HepG2 (cell line): ENCODE data around the gene GMPR. TPM values are rescaled to one million over a fixed set of nuclear protein-coding genes. Genes with fewer than 3 reads are reported as not detected.

ENCODE experiments used
- ATAC-seq: fragments of 200-7000 bp; cut with Tn5 transposase; 3 replicates; pipeline ENCODE4 v1.9.1; 2020; ENCODE audit warnings: mild to moderate bottlenecking, moderate library complexity
- BruUV-seq: library from RNA; stranded (reverse); fragments of 400-500 nt; replicated peaks from 2 replicates; lab custom pipeline; 2021; lab: Mats Ljungman, UMichigan
- CTCF ChIA-PET: fragments of 300-600 bp; formaldehyde crosslinking; extraction: SDS; loops from one replicate; lab custom pipeline; 2021; ENCODE audit warnings: low total read pairs, inconsistent platforms, low intra/inter-chr PET ratio; lab: Yijun Ruan, JAX
- POLR2A ChIA-PET: fragments of 350-600 bp; sonication (Branson Sonifier 250); formaldehyde crosslinking; loops from one replicate; lab custom pipeline; 2020; ENCODE audit warnings: antibody characterized with exemption, inconsistent platforms; lab: Yijun Ruan, JAX
- DNase-seq: peaks from one replicate; pipeline ENCODE4 v3.0.0-alpha.2; 2015; ENCODE audit warnings: low spot score
- FAIRE-seq: peaks from 3 replicates; lab custom pipeline; 2011; peaks lifted over from hg19 to GRCh38; lab: Jason Lieb, UNC
- H2AFZ ChIP-seq: one replicate; pipeline ENCODE4 v1.6.1; 2011; ENCODE audit warnings: low read length, inconsistent platforms
- H3K27ac ChIP-seq: fragments of 300-600 bp; 3 replicates; pipeline ENCODE4 v1.8.0; 2011; ENCODE audit warnings: mixed run types, mild to moderate bottlenecking, mixed read lengths, low read length, inconsistent platforms; ENCODE audit not compliant: insufficient read depth; ENCODE audit errors: extremely low read length
- H3K27me3 ChIP-seq, 2 experiments: fragments of 200-600 bp in 1 of 2; 2 replicates in 1 of 2; 3 replicates in 1 of 2; pipeline versions ENCODE4 v1.6.0 to v1.8.0; 2011; ENCODE audit warnings: low read length in 2 of 2, mild to moderate bottlenecking in 2 of 2, moderate library complexity in 2 of 2, inconsistent platforms in 1 of 2; ENCODE audit not compliant: insufficient read depth in 2 of 2, control insufficient read depth in 1 of 2
- H3K36me3 ChIP-seq, 2 experiments: fragments of 200-600 bp in 1 of 2; replicated peaks in 1 of 2; 2 replicates in 1 of 2; 3 replicates in 1 of 2; pipeline versions ENCODE4 v1.5.1 to v1.8.0; 2011; ENCODE audit warnings: low read length in 2 of 2, inconsistent platforms in 1 of 2; ENCODE audit not compliant: insufficient read depth in 2 of 2, control insufficient read depth in 1 of 2
- H3K4me1 ChIP-seq: 2 replicates; pipeline ENCODE4 v1.5.1; 2012; ENCODE audit warnings: low read length, inconsistent platforms; ENCODE audit not compliant: insufficient read depth
- H3K4me2 ChIP-seq: 2 replicates; pipeline ENCODE4 v1.6.0; 2011; ENCODE audit warnings: low read depth, low read length, inconsistent platforms
- H3K4me3 ChIP-seq, 3 experiments: fragments of 200-600 bp in 1 of 3; sonication (generic), shearing (Covaris generic) in 1 of 3; replicated peaks in 1 of 3; 2 replicates each; pipeline ENCODE4 v1.5.1; 2011 to 2016; ENCODE audit warnings: low read length in 3 of 3, inconsistent platforms in 2 of 3, low read depth in 2 of 3, mild to moderate bottlenecking in 2 of 3, control low read depth in 1 of 3, mixed read lengths in 1 of 3; ENCODE audit not compliant: insufficient read depth in 1 of 3
- H3K79me2 ChIP-seq: one replicate; pipeline ENCODE4 v1.6.1; 2011; ENCODE audit warnings: low read length, inconsistent platforms; ENCODE audit not compliant: insufficient read depth
- H3K9ac ChIP-seq: 2 replicates; pipeline ENCODE4 v1.6.0; 2011; ENCODE audit warnings: mild to moderate bottlenecking, low read depth, low read length, inconsistent platforms; ENCODE audit not compliant: insufficient read depth
- H3K9me3 ChIP-seq: 2 replicates; pipeline ENCODE4 v1.5.1; 2012; ENCODE audit warnings: mild to moderate bottlenecking, low read length
- H4K20me1 ChIP-seq: 2 replicates; pipeline ENCODE4 v1.6.0; 2011; ENCODE audit warnings: inconsistent platforms, mild to moderate bottlenecking, low read length, moderate library complexity; ENCODE audit not compliant: insufficient read depth
- TFE3 ChIP-seq: IDR thresholded peaks from 2 replicates; pipeline ENCODE4 v1.6.1; 2016
- ZNF530 ChIP-seq: sonication (generic); formaldehyde crosslinking; IDR thresholded peaks from 2 replicates; pipeline ENCODE4 v1.5.0; 2020; ENCODE audit warnings: low read depth, mild to moderate bottlenecking, missing genetic modification reagents
- WGBS: methylation state at CpG from one replicate; pipeline ENCODE4 v1.1.6; 2017; ENCODE audit warnings: low lambda C conversion rate; 5-methylcytosine and 5-hydroxymethylcytosine counted together
- in situ Hi-C: cut with HindIII; loops from 2 replicates; pipeline ENCODE4 v1.10.0; 2017; ENCODE audit warnings: low pct_unique_long_range_greater_than_20kb; ENCODE audit not compliant: extremely low pct_ligation_motif_present
- intact Hi-C: fragments of 100-400 bp; cut with micrococcal nuclease; formaldehyde crosslinking; loops from one replicate; pipeline ENCODE4 v1.10.0; 2022; ENCODE audit not compliant: unreplicated experiment
- polyA plus RNA-seq, 8 experiments: library from polyadenylated mRNA; depleted of rRNA in 3 of 8; stranded (reverse) in 7 of 8; unstranded in 1 of 8; fragments of >200 nt; fragmentation: Illumina TruSeq in 4 of 8; extraction: Trizol in 4 of 8; gene quantifications; 2 replicates each; pipeline versions ENCODE4 v1.2.1 to v1.2.3, GENCODE V29; 2011 to 2016; ENCODE audit warnings: low read depth in 4 of 8, missing spikeins in 1 of 8, mixed read lengths in 1 of 8; ENCODE audit not compliant: insufficient read depth in 1 of 8
- total RNA-seq, 5 experiments: library from RNA; depleted of rRNA; stranded (reverse); fragments of >200 nt; fragmentation: Illumina TruSeq; extraction: Trizol; gene quantifications; 2 replicates each; pipeline ENCODE4 v1.2.3, GENCODE V29; 2016; ENCODE audit warnings: low read depth in 1 of 5
- TF ChIP-seq, protein P1 (sequence below), 2 experiments: sonication (generic) in 1 of 2; formaldehyde crosslinking in 1 of 2; IDR thresholded peaks; 2 replicates each; pipeline versions ENCODE4 v1.4.0 to v1.6.1; 2018 to 2020; ENCODE audit warnings: missing genetic modification reagents in 2 of 2, borderline replicate concordance in 1 of 2, low read depth in 1 of 2, mild to moderate bottlenecking in 1 of 2, missing biosample characterization in 1 of 2
- TF ChIP-seq, protein P2 (sequence below): sonication (generic); formaldehyde crosslinking; IDR thresholded peaks from 2 replicates; pipeline ENCODE4 v1.4.0; 2020; ENCODE audit warnings: missing genetic modification reagents

The GMPR gene
- total and polyA plus RNA-seq, 2 of the 13 experiments (the other 11 are each of a cell fraction or from before 2014, with no cell fraction given): not detected

DNA sequence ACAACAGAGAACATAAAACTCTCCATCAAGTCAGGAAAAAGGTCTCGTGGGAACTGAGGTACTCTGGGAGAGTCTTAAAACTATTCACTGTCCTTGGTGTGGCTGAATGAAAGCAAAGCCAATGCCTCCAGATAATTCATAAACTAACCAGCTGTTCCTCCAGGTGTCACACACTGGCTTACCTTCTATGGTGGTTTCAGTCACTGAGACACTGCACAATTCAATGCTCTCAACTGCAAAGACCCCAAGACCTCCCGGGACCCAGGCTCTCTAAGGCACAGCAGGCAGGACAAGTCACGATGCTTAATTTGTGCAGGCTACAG, 100.8 kb downstream of the GMPR start:
- ATAC-seq: no peak; the same call in 2 of the 3 replicates
- Histone ChIP-seq H3K27me3 (no peaks in the 10 kb centered on the region), H3K9me3 (no peaks in the 10 kb centered on the region), H2AFZ (no peak overlapping the region)
- 90% methylated on average over 3 of the region's 3 CpGs for WGBS
- in situ Hi-C loops: loop anchor here (25.0 kb wide), 1 partner anchor 623 kb away; no protein-coding TSS in a partner anchor
- POLR2A ChIA-PET: no interaction called here
- no peak for DNase-seq
- TF ChIP-seq, protein P1, sequence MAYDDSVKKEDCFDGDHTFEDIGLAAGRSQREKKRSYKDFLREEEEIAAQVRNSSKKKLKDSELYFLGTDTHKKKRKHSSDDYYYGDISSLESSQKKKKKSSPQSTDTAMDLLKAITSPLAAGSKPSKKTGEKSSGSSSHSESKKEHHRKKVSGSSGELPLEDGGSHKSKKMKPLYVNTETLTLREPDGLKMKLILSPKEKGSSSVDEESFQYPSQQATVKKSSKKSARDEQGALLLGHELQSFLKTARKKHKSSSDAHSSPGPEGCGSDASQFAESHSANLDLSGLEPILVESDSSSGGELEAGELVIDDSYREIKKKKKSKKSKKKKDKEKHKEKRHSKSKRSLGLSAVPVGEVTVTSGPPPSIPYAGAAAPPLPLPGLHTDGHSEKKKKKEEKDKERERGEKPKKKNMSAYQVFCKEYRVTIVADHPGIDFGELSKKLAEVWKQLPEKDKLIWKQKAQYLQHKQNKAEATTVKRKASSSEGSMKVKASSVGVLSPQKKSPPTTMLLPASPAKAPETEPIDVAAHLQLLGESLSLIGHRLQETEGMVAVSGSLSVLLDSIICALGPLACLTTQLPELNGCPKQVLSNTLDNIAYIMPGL (CRISPR knock-in tag; IDR thresholded peaks at IDR 0.05; ENCODE audit: borderline replicate concordance in 1 of 2, low read depth in 1 of 2): no peak
- TF ChIP-seq, protein P2, sequence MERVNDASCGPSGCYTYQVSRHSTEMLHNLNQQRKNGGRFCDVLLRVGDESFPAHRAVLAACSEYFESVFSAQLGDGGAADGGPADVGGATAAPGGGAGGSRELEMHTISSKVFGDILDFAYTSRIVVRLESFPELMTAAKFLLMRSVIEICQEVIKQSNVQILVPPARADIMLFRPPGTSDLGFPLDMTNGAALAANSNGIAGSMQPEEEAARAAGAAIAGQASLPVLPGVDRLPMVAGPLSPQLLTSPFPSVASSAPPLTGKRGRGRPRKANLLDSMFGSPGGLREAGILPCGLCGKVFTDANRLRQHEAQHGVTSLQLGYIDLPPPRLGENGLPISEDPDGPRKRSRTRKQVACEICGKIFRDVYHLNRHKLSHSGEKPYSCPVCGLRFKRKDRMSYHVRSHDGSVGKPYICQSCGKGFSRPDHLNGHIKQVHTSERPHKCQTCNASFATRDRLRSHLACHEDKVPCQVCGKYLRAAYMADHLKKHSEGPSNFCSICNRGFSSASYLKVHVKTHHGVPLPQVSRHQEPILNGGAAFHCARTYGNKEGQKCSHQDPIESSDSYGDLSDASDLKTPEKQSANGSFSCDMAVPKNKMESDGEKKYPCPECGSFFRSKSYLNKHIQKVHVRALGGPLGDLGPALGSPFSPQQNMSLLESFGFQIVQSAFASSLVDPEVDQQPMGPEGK: no peak
- TF ChIP-seq TFE3 (CRISPR knock-in tag) (no peak), ZNF530 (CRISPR knock-in tag) (no peak)
- TF ChIP-seq, all 625 proteins: peak for 0
- FAIRE-seq: no peak
- no peaks in the 10 kb centered on the region for H4K20me1 ChIP-seq
- no peaks in the 10 kb centered on the region; a peak in 2 of 5 replicates for H3K36me3 ChIP-seq
- intact Hi-C loops: loop anchor here (10.0 kb wide), 1 partner anchor 156 kb away; no protein-coding TSS in a partner anchor
- H3K9ac ChIP-seq: no peak overlapping the region
- CTCF ChIA-PET: no interaction called here
- no TSS peak for BruUV-seq
- no peak overlapping the region for H3K4me3 ChIP-seq
- H3K27ac ChIP-seq: no peak overlapping the region
- H3K4me1 ChIP-seq: no peaks in the 10 kb centered on the region
- H3K4me2 ChIP-seq: no peak overlapping the region
- no peaks in the 10 kb centered on the region for H3K79me2 ChIP-seq
